Endothelial cell of umbilical vein (primary cell): Measurements from ENCODE around the gene DMRT1. TPM values are rescaled to one million over a fixed set of nuclear protein-coding genes. Genes with fewer than 3 reads are reported as not detected.
"Not testable (repeated sequence)": the region's sequence is repeated elsewhere in the genome, so short reads cannot be mapped to it uniquely, and the experiment has no call there.

Experiments
- BruUV-seq: library from RNA; stranded (reverse); fragments of 400-500 nt; replicated peaks from 2 replicates; lab custom pipeline; 2021; lab: Mats Ljungman, UMichigan
- CTCF ChIA-PET: fragments of 300-600, 350-600 bp; sonication (Branson Sonifier 250); formaldehyde crosslinking; loops from one replicate; lab custom pipeline; 2021; ENCODE audit warnings: antibody characterized with exemption, inconsistent platforms; lab: Charles Lee
- POLR2A ChIA-PET: fragments of 300-600, 350-600 bp; sonication (Branson Sonifier 250); formaldehyde crosslinking; loops from one replicate; lab custom pipeline; 2021; ENCODE audit warnings: antibody characterized with exemption, inconsistent platforms; lab: Charles Lee
- DNase-seq: peaks from one replicate; pipeline ENCODE4 v3.0.0-alpha.2; 2011; ENCODE audit warnings: low read depth, low spot score
- FAIRE-seq: peaks from 2 replicates; lab custom pipeline; 2011; peaks lifted over from hg19 to GRCh38; lab: Jason Lieb, UNC
- H2AFZ ChIP-seq: 2 replicates; pipeline ENCODE4 v1.6.0; 2012; ENCODE audit warnings: low read depth, low read length, control low read depth, inconsistent platforms
- H3K27ac ChIP-seq: 2 replicates; pipeline ENCODE4 v1.5.1; 2011; ENCODE audit warnings: low read depth, mild to moderate bottlenecking, control low read depth, low read length, moderate library complexity; ENCODE audit not compliant: insufficient read depth
- H3K27me3 ChIP-seq, 2 experiments: 2 replicates each; pipeline versions ENCODE4 v1.6.0 to v1.6.1; 2011; ENCODE audit warnings: low read length in 2 of 2, mixed read lengths in 1 of 2; ENCODE audit not compliant: control insufficient read depth in 2 of 2, insufficient read depth in 2 of 2
- H3K36me3 ChIP-seq, 2 experiments: 2 replicates in 1 of 2; 3 replicates in 1 of 2; pipeline ENCODE4 v1.5.1; 2011; ENCODE audit warnings: low read length in 2 of 2, mild to moderate bottlenecking in 1 of 2, moderate library complexity in 1 of 2; ENCODE audit not compliant: control insufficient read depth in 2 of 2, insufficient read depth in 2 of 2; ENCODE audit errors: extremely low read depth in 1 of 2
- H3K4me1 ChIP-seq: 3 replicates; pipeline ENCODE4 v1.5.1; 2011; ENCODE audit warnings: mild to moderate bottlenecking, low read length; ENCODE audit not compliant: control insufficient read depth, insufficient read depth; ENCODE audit errors: extremely low read depth
- H3K4me2 ChIP-seq: 2 replicates; pipeline ENCODE4 v1.6.1; 2011; ENCODE audit warnings: low read length, control low read depth, mixed read lengths; ENCODE audit not compliant: insufficient read depth
- H3K4me3 ChIP-seq, 3 experiments: fragments of 200-600 bp in 1 of 3; sonication (generic), shearing (Covaris generic) in 1 of 3; replicated peaks in 1 of 3; 2 replicates each; pipeline ENCODE4 v1.5.1; 2011 to 2016; ENCODE audit warnings: control low read depth in 3 of 3, low read length in 3 of 3, mild to moderate bottlenecking in 2 of 3, inconsistent platforms in 1 of 3, low read depth in 1 of 3, moderate library complexity in 1 of 3; ENCODE audit not compliant: insufficient read depth in 1 of 3
- H3K79me2 ChIP-seq: 2 replicates; pipeline ENCODE4 v1.6.0; 2012; ENCODE audit warnings: low read length, inconsistent platforms; ENCODE audit not compliant: control insufficient read depth, insufficient read depth
- H3K9ac ChIP-seq: replicated peaks from 2 replicates; pipeline ENCODE3; 2011; ENCODE audit warnings: low read length, control low read depth; ENCODE audit not compliant: insufficient read depth; ENCODE audit errors: extremely low read depth
- H3K9me1 ChIP-seq: replicated peaks from 3 replicates; pipeline ENCODE4 v1.6.0; 2011; ENCODE audit warnings: mild to moderate bottlenecking, low read length; ENCODE audit not compliant: control insufficient read depth, insufficient read depth; ENCODE audit errors: extremely low read depth
- H3K9me3 ChIP-seq: replicated peaks from 2 replicates; pipeline ENCODE4 v1.5.1; 2012; ENCODE audit warnings: low read length, inconsistent platforms; ENCODE audit not compliant: control insufficient read depth, insufficient read depth
- H4K20me1 ChIP-seq: replicated peaks from 2 replicates; pipeline ENCODE3; 2011; ENCODE audit warnings: mild to moderate bottlenecking, low read length; ENCODE audit not compliant: control insufficient read depth, insufficient read depth; ENCODE audit errors: extremely low read depth
- CTCF ChIP-seq, 2 donors: IDR thresholded peaks; 1 replicate in 1 of 2; 2 replicates in 1 of 2; pipeline ENCODE4 v1.5.1; 2011; ENCODE audit warnings: low read length in 2 of 2, mild to moderate bottlenecking in 2 of 2, moderate library complexity in 2 of 2, control low read depth in 1 of 2, inconsistent platforms in 1 of 2, low read depth in 1 of 2; ENCODE audit not compliant: insufficient read depth in 1 of 2; ENCODE audit errors: extremely low read depth in 1 of 2
- EZH2 ChIP-seq: IDR thresholded peaks from 2 replicates; pipeline ENCODE4 v1.6.1; 2012; ENCODE audit warnings: borderline replicate concordance, low read depth, mild to moderate bottlenecking, moderate library complexity, low read length, inconsistent platforms; ENCODE audit not compliant: severe bottlenecking
- FOS ChIP-seq: IDR thresholded peaks from 2 replicates; pipeline ENCODE4 v1.6.1; 2011; ENCODE audit warnings: mild to moderate bottlenecking, low read length, moderate library complexity, borderline replicate concordance; ENCODE audit not compliant: insufficient read depth
- GATA2 ChIP-seq: IDR thresholded peaks from 2 replicates; pipeline ENCODE4 v1.7.0; 2011; ENCODE audit warnings: low read depth, mild to moderate bottlenecking, moderate library complexity, mixed read lengths, low read length; ENCODE audit not compliant: insufficient read length, insufficient read depth
- JUN ChIP-seq: IDR thresholded peaks from 2 replicates; pipeline ENCODE4 v1.6.1; 2011; ENCODE audit warnings: borderline replicate concordance, low read depth; ENCODE audit not compliant: insufficient read length, insufficient read depth
- MYC ChIP-seq: IDR thresholded peaks from one replicate; pipeline ENCODE4 v1.6.1; 2011; ENCODE audit warnings: mild to moderate bottlenecking, low read depth, low read length
- POLR2A ChIP-seq: IDR thresholded peaks from 2 replicates; pipeline ENCODE4 v1.6.1; 2012; ENCODE audit warnings: low read depth, mild to moderate bottlenecking, control low read depth, low read length
- POLR2AphosphoS5 ChIP-seq: IDR thresholded peaks from 2 replicates; pipeline ENCODE4 v1.6.1; 2012; ENCODE audit warnings: low read depth, mild to moderate bottlenecking, control low read depth, low read length, moderate library complexity; ENCODE audit not compliant: insufficient read depth
- dilution Hi-C: fragments of 300-500 bp; cut with MboI; formaldehyde crosslinking; loops from one replicate; pipeline ENCODE4 v1.15.0; 2019; ENCODE audit warnings: low sequenced_read_pairs; ENCODE audit not compliant: extremely low pct_ligation_motif_present
- intact Hi-C: fragments of 100-400 bp; cut with micrococcal nuclease; formaldehyde crosslinking; loops from one replicate; pipeline ENCODE4 v1.10.0; 2022
- polyA plus RNA-seq, 4 experiments: library from polyadenylated mRNA; depleted of rRNA in 3 of 4; stranded (reverse) in 3 of 4; unstranded in 1 of 4; fragments of >200 nt; gene quantifications; 2 replicates each; pipeline versions ENCODE4 v1.2.1 to v1.2.3, GENCODE V29; 2011 to 2012; ENCODE audit warnings: missing spikeins in 1 of 4
- total RNA-seq: library from RNA; stranded (reverse); gene quantifications from 2 replicates; pipeline ENCODE4 v1.2.3, GENCODE V29; 2021
- TF ChIP-seq, protein P1 (sequence below): IDR thresholded peaks from 2 replicates; pipeline ENCODE4 v1.6.1; 2011; ENCODE audit not compliant: insufficient read depth, insufficient read length

DMRT1 gene
- total and polyA plus RNA-seq, 2 donors (not counting 3 experiments of a cell fraction or from before 2014, with no cell fraction given): 0.08 to 0.20 TPM

GRCh38 chr9:860706-861105, 19.2 kb downstream of the DMRT1 start:
- H3K4me3 ChIP-seq: no peak overlapping the region

DNA sequence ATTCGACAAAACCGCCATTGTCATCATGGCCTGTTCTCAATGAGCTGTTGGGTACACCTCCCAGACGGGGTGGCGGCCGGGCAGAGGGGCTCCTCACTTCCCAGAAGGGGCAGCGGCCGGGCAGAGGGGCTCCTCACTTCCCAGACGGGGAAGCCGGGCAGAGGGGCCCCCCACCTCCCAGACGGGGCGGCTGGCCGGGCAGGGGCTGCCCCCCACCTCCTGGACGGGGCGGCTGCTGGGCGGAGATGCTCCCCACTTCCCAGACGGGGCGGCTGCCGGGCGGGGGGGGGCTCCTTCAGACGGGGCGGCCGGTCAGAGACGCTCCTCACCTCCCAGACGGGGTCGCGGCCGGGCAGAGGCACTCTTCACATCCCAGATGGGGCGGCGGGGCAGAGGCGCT, 20.0 kb downstream of the DMRT1 start:
- H3K4me2 ChIP-seq, H3K9me1 ChIP-seq, CTCF ChIA-PET, H4K20me1 ChIP-seq, H3K79me2 ChIP-seq, POLR2A ChIA-PET, DNase-seq, dilution Hi-C loops, H3K36me3 ChIP-seq, H3K27me3 ChIP-seq, BruUV-seq, H2AFZ ChIP-seq, intact Hi-C loops, H3K4me1 ChIP-seq, H3K4me3 ChIP-seq, H3K9me3 ChIP-seq, H3K9ac ChIP-seq, FAIRE-seq, H3K27ac ChIP-seq: not testable (repeated sequence)

More at GRCh38 chr9:860706-861105, 19.2 kb downstream of the DMRT1 start:
- H3K27ac ChIP-seq: no peak overlapping the region
- no peaks in the 10 kb centered on the region for H3K4me1 ChIP-seq
- H4K20me1 ChIP-seq: no peaks in the 10 kb centered on the region
- intact Hi-C loops: no loop called here
- ChIA-PET POLR2A (no interaction called here), CTCF (no interaction called here)
- no peak overlapping the region for H3K4me2 ChIP-seq
- H3K9ac ChIP-seq: no peak overlapping the region
- no peak overlapping the region for H2AFZ ChIP-seq
- no peaks in the 10 kb centered on the region for H3K9me3 ChIP-seq
- H3K27me3 ChIP-seq: no peaks in the 10 kb centered on the region
- H3K36me3 ChIP-seq: no peaks in the 10 kb centered on the region
- TF ChIP-seq GATA2: no peak
- TF ChIP-seq FOS: no peak
- TF ChIP-seq, protein P1, sequence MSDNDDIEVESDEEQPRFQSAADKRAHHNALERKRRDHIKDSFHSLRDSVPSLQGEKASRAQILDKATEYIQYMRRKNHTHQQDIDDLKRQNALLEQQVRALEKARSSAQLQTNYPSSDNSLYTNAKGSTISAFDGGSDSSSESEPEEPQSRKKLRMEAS: no peak
- no peak for TF ChIP-seq EZH2
- TF ChIP-seq MYC: no peak
- no peak for TF ChIP-seq CTCF (IDR thresholded peaks at IDR 0.05; ENCODE audit: extremely low read depth in 1 of 2, insufficient read depth in 1 of 2, low read depth in 1 of 2, low read length in 2 of 2)
- no peak for TF ChIP-seq POLR2A
- no peak for TF ChIP-seq POLR2AphosphoS5
- no peak for TF ChIP-seq JUN
- H3K79me2 ChIP-seq: no peaks in the 10 kb centered on the region
- no peak for DNase-seq
- H3K9me1 ChIP-seq: no peaks in the 10 kb centered on the region
- dilution Hi-C loops: no loop called here
- no peak for FAIRE-seq
- no TSS peak for BruUV-seq
